Ishikawa (cell line): ENCODE data around the gene DGKD.

Source experiments
- CREB1 ChIP-seq: IDR thresholded peaks from 2 replicates; pipeline ENCODE4 v1.6.1; 2012; ENCODE audit warnings: low read depth
- EGR1 ChIP-seq: IDR thresholded peaks from 2 replicates; pipeline ENCODE4 v1.6.1; 2012
- EP300 ChIP-seq: IDR thresholded peaks from 2 replicates; pipeline ENCODE4 v1.6.1; 2012; ENCODE audit warnings: borderline replicate concordance
- NFIC ChIP-seq: IDR thresholded peaks from 2 replicates; pipeline ENCODE4 v1.6.1; 2012
- RAD21 ChIP-seq: IDR thresholded peaks from 2 replicates; pipeline ENCODE4 v1.6.1; 2012; ENCODE audit warnings: low read depth
- YY1 ChIP-seq: IDR thresholded peaks from 2 replicates; pipeline ENCODE4 v1.6.1; 2012; ENCODE audit warnings: low read depth
- ZBTB7A ChIP-seq: IDR thresholded peaks from 2 replicates; pipeline ENCODE4 v1.6.1; 2012; ENCODE audit warnings: low read depth
- TF ChIP-seq, protein P1 (sequence below): IDR thresholded peaks from 2 replicates; pipeline ENCODE4 v1.6.1; 2012; ENCODE audit warnings: low read depth, mild to moderate bottlenecking
- TF ChIP-seq, protein P2 (sequence below): IDR thresholded peaks from 2 replicates; pipeline ENCODE4 v1.6.1; 2012

DNA sequence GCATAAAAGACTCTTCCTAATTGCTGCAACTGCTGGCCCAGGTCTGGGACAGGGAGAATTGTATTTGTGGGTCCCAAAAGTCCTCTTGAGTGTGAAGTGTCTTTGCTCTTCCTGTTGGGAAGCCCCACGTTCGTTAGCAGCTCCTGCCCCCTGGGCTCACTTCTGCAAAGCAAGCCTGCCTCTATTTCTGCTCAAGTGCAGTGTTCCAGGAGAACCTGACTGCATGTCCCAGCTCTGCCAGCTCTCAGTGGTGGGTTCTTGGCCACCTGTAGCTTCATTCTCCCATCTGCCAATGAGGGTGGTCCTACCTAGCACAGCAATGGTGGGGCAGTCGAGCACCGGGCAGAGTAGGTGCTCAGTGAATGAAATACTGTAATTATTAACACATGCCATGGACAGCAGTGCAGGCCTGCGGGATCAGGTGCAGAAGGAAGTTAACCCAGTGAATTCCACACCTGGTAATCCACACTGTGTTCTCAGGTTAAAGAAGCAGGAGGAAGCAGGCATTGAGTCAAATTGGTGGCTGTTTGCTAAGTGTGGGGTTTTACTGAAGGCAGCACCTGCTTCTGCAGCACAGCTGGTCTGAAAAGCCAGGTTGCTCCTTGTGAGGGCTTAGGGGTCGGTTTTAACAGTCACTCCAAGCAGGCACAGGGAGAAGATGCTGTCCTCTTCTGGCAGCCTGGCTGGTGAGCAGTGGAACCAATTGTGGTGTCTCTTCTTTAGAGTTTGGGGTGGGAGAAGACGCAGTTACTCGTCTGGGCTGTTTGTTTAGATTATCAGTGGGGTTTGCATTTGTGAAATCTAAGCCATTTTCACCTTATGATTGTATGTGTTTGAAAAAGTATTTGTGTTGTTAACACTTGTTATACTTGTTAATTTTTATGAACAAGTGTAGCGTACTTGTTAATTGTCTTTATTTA, 54.3 kb downstream of the DGKD start:
- TF ChIP-seq CREB1 (no peak), YY1 (no peak), RAD21 (no peak), EP300 (no peak), EGR1 (no peak), NFIC (no peak), ZBTB7A (no peak)
- TF ChIP-seq, protein P1, sequence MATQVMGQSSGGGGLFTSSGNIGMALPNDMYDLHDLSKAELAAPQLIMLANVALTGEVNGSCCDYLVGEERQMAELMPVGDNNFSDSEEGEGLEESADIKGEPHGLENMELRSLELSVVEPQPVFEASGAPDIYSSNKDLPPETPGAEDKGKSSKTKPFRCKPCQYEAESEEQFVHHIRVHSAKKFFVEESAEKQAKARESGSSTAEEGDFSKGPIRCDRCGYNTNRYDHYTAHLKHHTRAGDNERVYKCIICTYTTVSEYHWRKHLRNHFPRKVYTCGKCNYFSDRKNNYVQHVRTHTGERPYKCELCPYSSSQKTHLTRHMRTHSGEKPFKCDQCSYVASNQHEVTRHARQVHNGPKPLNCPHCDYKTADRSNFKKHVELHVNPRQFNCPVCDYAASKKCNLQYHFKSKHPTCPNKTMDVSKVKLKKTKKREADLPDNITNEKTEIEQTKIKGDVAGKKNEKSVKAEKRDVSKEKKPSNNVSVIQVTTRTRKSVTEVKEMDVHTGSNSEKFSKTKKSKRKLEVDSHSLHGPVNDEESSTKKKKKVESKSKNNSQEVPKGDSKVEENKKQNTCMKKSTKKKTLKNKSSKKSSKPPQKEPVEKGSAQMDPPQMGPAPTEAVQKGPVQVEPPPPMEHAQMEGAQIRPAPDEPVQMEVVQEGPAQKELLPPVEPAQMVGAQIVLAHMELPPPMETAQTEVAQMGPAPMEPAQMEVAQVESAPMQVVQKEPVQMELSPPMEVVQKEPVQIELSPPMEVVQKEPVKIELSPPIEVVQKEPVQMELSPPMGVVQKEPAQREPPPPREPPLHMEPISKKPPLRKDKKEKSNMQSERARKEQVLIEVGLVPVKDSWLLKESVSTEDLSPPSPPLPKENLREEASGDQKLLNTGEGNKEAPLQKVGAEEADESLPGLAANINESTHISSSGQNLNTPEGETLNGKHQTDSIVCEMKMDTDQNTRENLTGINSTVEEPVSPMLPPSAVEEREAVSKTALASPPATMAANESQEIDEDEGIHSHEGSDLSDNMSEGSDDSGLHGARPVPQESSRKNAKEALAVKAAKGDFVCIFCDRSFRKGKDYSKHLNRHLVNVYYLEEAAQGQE: no peak
- TF ChIP-seq, protein P2, sequence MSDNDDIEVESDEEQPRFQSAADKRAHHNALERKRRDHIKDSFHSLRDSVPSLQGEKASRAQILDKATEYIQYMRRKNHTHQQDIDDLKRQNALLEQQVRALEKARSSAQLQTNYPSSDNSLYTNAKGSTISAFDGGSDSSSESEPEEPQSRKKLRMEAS: no peak
